Measurements from ENCODE around the gene VWA7.
A peak's percentile ranks its signal among the peaks of the same experiment; 100 is the strongest.

The VWA7 gene

GRCh38 chr6:31744422-31744821, 32.7 kb downstream of the VWA7 start:
- DNase-seq, result no peak

GRCh38 chr6:31742894-31743293, 34.2 kb downstream of the VWA7 start:
- DNase-seq, result no peak

- DNase-seq, result no peak
Measured at GRCh38 chr6:31741815-31742214, 35.3 kb downstream of the VWA7 start.

GRCh38 chr6:31740397-31741223, 36.5 kb downstream of the VWA7 start:
- peak; percentile 64 to 80 (median 71) for DNase-seq

GRCh38 chr6:31739639-31740396, 37.3 kb downstream of the VWA7 start, which contains the start of gene MSH5:
TSS of gene MSH5 (plus strand) at chr6:31740005. CDS start at chr6:31740467, 462 bp downstream.
- peak; percentile 99 for DNase-seq

GRCh38 chr6:31737991-31738979, 38.8 kb downstream of the VWA7 start:
- peak; percentile 92 to 95 (median 92) for DNase-seq

GRCh38 chr6:31737315-31737990, 39.7 kb downstream of the VWA7 start:
- peak; percentile 43 to 82 (median 73) for DNase-seq

- peak; percentile 27 to 48 (median 46) for DNase-seq
Measured at GRCh38 chr6:31736768-31737314, 40.3 kb downstream of the VWA7 start.

- peak; percentile 92 to 96 (median 94) for DNase-seq
Measured at GRCh38 chr6:31736021-31736767, 40.9 kb downstream of the VWA7 start, which contains the start of gene CLIC1. TSS of gene CLIC1 (minus strand) at chr6:31736530. CDS start at chr6:31736300, 230 bp downstream.

GRCh38 chr6:31734821-31735406, 42.2 kb downstream of the VWA7 start:
- peak; percentile 87 to 88 (median 87) for DNase-seq

- no peak for DNase-seq
Measured at GRCh38 chr6:31734247-31734820, 42.8 kb downstream of the VWA7 start.

GRCh38 chr6:31733734-31734133, 43.4 kb downstream of the VWA7 start:
- no peak for DNase-seq

- no peak for DNase-seq
Measured at GRCh38 chr6:31732029-31732428, 45.1 kb downstream of the VWA7 start.

GRCh38 chr6:31730631-31731086, 46.5 kb downstream of the VWA7 start:
- DNase-seq, result no peak

- DNase-seq, result peak; percentile 78 to 91 (median 78)
Measured at GRCh38 chr6:31729979-31730630, 47.0 kb downstream of the VWA7 start.

- peak; percentile 87 to 94 (median 91) for DNase-seq
Measured at GRCh38 chr6:31729515-31729978, 47.6 kb downstream of the VWA7 start.

- no peak for DNase-seq
Measured at GRCh38 chr6:31728767-31729514, 48.2 kb downstream of the VWA7 start, which contains the start of gene DDAH2. TSS of gene DDAH2 (minus strand) at chr6:31729299. CDS start at chr6:31729161, 138 bp downstream.

Data from suppressor macrophage treated with lipopolysaccharide for 1 hour (primary cell).